Mesendoderm (in vitro differentiated cells): ENCODE measurements around the gene SPTB.
A peak's percentile ranks its signal among the peaks of the same experiment; 100 is the strongest.

ENCODE experiments used
- DNase-seq: peaks from one replicate; pipeline ENCODE4 v3.0.0; 2013
- H2AK5ac ChIP-seq: 2 replicates; pipeline ENCODE4 v1.6.1; 2013; ENCODE audit warnings: low read length, inconsistent platforms
- H2BK120ac ChIP-seq: 2 replicates; pipeline ENCODE4 v1.6.1; 2013; ENCODE audit warnings: low read depth, mild to moderate bottlenecking, low read length, moderate library complexity, mixed read lengths
- H2BK15ac ChIP-seq: replicated peaks from 2 replicates; pipeline ENCODE4 v1.6.1; 2013; ENCODE audit warnings: low read depth, mild to moderate bottlenecking, moderate library complexity
- H2BK5ac ChIP-seq: 2 replicates; pipeline ENCODE4 v1.6.1; 2013; ENCODE audit warnings: low read length, inconsistent platforms
- H3K18ac ChIP-seq: 2 replicates; pipeline ENCODE4 v1.6.1; 2013; ENCODE audit warnings: mild to moderate bottlenecking, low read length, mixed read lengths
- H3K23ac ChIP-seq: one replicate; pipeline ENCODE4 v1.6.1; 2013; ENCODE audit warnings: low read length
- H3K27ac ChIP-seq: 2 replicates; pipeline ENCODE4 v1.5.1; 2013; ENCODE audit warnings: low read depth, mild to moderate bottlenecking, inconsistent platforms, low read length, moderate library complexity
- H3K27me3 ChIP-seq: 2 replicates; pipeline ENCODE4 v1.6.1; 2013; ENCODE audit warnings: low read length, control low read depth, mild to moderate bottlenecking, inconsistent platforms; ENCODE audit not compliant: insufficient read depth, poor library complexity
- H3K36me3 ChIP-seq: 2 replicates; pipeline ENCODE4 v1.6.1; 2013; ENCODE audit warnings: low read length, inconsistent platforms; ENCODE audit not compliant: control insufficient read depth, insufficient read depth
- H3K4ac ChIP-seq: one replicate; pipeline ENCODE4 v1.6.1; 2013; ENCODE audit warnings: low read depth, mild to moderate bottlenecking, low read length, moderate library complexity
- H3K4me1 ChIP-seq: 2 replicates; pipeline ENCODE4 v1.6.1; 2013; ENCODE audit warnings: low read depth, low read length, inconsistent platforms; ENCODE audit not compliant: control insufficient read depth
- H3K4me2 ChIP-seq: 2 replicates; pipeline ENCODE4 v1.6.1; 2013; ENCODE audit warnings: low read length
- H3K4me3 ChIP-seq: 2 replicates; pipeline ENCODE4 v1.5.1; 2013; ENCODE audit warnings: mild to moderate bottlenecking, low read length
- H3K56ac ChIP-seq: one replicate; pipeline ENCODE4 v1.6.1; 2013; ENCODE audit warnings: low read length
- H3K79me1 ChIP-seq: 2 replicates; pipeline ENCODE4 v1.6.1; 2013; ENCODE audit warnings: low read length, inconsistent platforms
- H3K79me2 ChIP-seq: 2 replicates; pipeline ENCODE4 v1.6.1; 2013; ENCODE audit warnings: mild to moderate bottlenecking, low read length; ENCODE audit not compliant: control insufficient read depth, insufficient read depth
- H3K9ac ChIP-seq: 2 replicates; pipeline ENCODE4 v1.6.1; 2013; ENCODE audit warnings: low read length, inconsistent platforms
- H4K5ac ChIP-seq: one replicate; pipeline ENCODE4 v1.6.1; 2013; ENCODE audit warnings: low read length
- H4K8ac ChIP-seq: one replicate; pipeline ENCODE4 v1.6.1; 2013; ENCODE audit warnings: low read depth, mild to moderate bottlenecking, control low read depth, low read length, moderate library complexity
- WGBS: extraction: QIAGEN DNeasy Blood & Tissue Kit; methylation state at CpG from one replicate; pipeline ENCODE4 v1.1.7; 2013; ENCODE audit warnings: low lambda C conversion rate, missing lambda C conversion rate; ENCODE audit not compliant: insufficient coverage; ENCODE audit errors: extremely low coverage; 5-methylcytosine and 5-hydroxymethylcytosine counted together

The SPTB gene

DNA sequence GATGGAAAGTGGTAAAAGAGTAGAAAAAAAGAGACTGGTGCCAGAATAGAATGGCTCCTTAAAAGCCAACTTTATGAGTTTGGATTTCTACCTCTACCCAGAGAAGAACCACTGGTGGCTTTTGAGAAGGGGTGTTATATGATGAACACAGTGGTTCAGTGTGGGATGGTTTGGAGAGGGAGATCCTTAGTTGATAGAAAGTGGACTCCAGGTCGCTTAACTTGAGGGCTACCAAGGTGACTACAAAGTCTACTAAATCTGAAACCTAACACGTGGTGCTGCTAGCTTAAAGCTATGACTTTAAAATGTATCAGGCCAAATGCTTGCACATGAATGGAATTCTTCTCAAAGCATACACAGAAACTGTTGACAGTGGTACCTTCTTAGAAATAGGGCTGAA lies 8.4 kb downstream of the SPTB start:
- Histone ChIP-seq H3K4me1 (peaks cover 1% of the 10 kb centered on the region), H3K36me3 (no peaks in the 10 kb centered on the region), H3K23ac (no peak overlapping the region), H3K18ac (no peak overlapping the region), H4K8ac (peak overlapping the region; percentile 41), H3K4ac (no peak overlapping the region), H3K27me3 (no peaks in the 10 kb centered on the region), H2BK5ac (no peak overlapping the region), H3K79me1 (no peaks in the 10 kb centered on the region), H2AK5ac (no peak overlapping the region), H3K9ac (no peak overlapping the region), H3K4me3 (no peak overlapping the region), H3K27ac (no peak overlapping the region), H2BK120ac (no peak overlapping the region), H3K56ac (no peak overlapping the region), H2BK15ac (no peak overlapping the region), H4K5ac (no peak overlapping the region), H3K4me2 (no peak overlapping the region), H3K79me2 (no peaks in the 10 kb centered on the region)
- DNase-seq: no peak
- WGBS: no CpG with 5 or more reads among the region's 2 CpGs

DNA sequence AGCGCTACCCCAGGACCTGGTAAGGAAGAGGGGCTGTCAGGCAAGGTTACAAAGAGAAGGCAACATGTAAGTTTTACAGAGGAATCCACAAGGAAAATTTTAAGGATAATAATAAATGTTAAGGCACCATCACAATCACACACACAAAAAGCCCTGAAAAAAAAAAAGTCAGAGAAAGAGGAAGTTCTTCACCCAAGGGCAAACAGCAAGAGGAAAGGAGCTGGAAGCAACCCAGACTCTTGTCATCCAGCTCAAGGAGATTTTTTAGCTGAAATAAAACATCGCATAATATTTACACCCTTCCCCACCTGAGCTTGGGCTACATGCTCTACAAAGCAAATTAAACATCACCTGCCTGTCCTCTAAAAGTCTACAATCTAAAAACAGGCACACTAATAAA lies 9.5 kb downstream of the SPTB start:
- H2BK120ac ChIP-seq: no peak overlapping the region
- DNase-seq: no peak
- no peak overlapping the region for H4K5ac ChIP-seq
- no peak overlapping the region for H3K56ac ChIP-seq
- WGBS: no CpG with 5 or more reads among the region's 2 CpGs
- no peak overlapping the region for H3K4ac ChIP-seq
- H3K79me1 ChIP-seq: no peaks in the 10 kb centered on the region
- H2AK5ac ChIP-seq: no peak overlapping the region
- peaks cover 6% of the 10 kb centered on the region for H3K4me1 ChIP-seq
- no peak overlapping the region for H3K4me2 ChIP-seq
- no peak overlapping the region for H4K8ac ChIP-seq
- H2BK5ac ChIP-seq: no peak overlapping the region
- H3K27ac ChIP-seq: no peak overlapping the region
- H3K18ac ChIP-seq: no peak overlapping the region
- no peaks in the 10 kb centered on the region for H3K79me2 ChIP-seq
- H3K4me3 ChIP-seq: no peak overlapping the region
- no peaks in the 10 kb centered on the region for H3K36me3 ChIP-seq
- H3K23ac ChIP-seq: no peak overlapping the region
- H3K27me3 ChIP-seq: no peaks in the 10 kb centered on the region
- H2BK15ac ChIP-seq: no peak overlapping the region
- H3K9ac ChIP-seq: no peak overlapping the region

DNA sequence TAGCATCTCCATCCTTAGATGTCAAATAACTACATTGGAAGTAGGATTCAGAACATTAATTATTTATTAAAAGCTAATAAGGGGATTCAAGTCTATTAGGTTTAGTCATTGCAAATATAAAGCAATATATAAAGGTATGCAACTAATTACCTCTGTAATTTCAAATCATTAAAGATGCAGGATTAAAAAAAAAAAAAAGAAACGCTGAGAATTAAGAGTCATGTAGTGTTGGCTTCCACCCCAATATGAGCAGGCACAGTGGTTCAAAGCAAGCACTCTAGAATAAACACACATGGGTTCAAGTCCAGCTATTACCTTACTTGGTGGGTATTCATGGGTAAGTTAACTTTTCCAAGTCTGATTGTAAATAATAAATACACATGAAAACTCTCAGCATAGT lies 10.9 kb downstream of the SPTB start:
- Histone ChIP-seq H3K79me2 (no peaks in the 10 kb centered on the region), H3K4me2 (no peak overlapping the region), H3K79me1 (no peaks in the 10 kb centered on the region), H3K4me3 (no peak overlapping the region), H2BK120ac (no peak overlapping the region), H3K18ac (no peak overlapping the region), H4K8ac (no peak overlapping the region), H2AK5ac (no peak overlapping the region), H3K4me1 (peaks cover 6% of the 10 kb centered on the region), H3K4ac (no peak overlapping the region), H4K5ac (no peak overlapping the region), H3K27me3 (no peaks in the 10 kb centered on the region), H2BK15ac (no peak overlapping the region), H3K36me3 (no peaks in the 10 kb centered on the region), H3K9ac (no peak overlapping the region), H3K56ac (no peak overlapping the region), H3K27ac (no peak overlapping the region), H3K23ac (no peak overlapping the region), H2BK5ac (no peak overlapping the region)
- no CpG with 5 or more reads among the region's 1 CpG for WGBS
- no peak for DNase-seq

DNA sequence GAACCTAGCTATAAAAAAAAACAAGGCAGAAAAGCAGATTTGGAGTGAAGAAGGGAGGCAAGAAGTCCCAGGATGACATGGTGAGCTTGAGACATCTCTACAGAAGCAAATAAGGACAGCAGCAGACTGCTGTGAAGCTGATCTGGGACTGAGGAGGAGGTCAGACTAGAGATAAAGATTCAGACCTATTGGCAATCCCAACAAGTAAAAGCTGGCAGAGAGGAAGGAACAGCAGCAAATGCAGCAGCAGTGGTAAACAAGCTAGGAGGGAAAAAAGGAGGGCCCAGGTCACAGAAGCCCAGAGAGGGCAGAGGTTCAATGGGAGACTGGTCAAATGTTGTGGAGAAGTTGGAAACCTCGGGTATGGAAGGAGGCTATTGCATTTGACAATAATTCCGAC lies 11.3 kb downstream of the SPTB start:
- Histone ChIP-seq H3K18ac (no peak overlapping the region), H3K4me2 (no peak overlapping the region), H3K79me1 (no peaks in the 10 kb centered on the region), H2BK5ac (no peak overlapping the region), H2BK15ac (no peak overlapping the region), H3K4ac (no peak overlapping the region), H4K8ac (no peak overlapping the region), H2BK120ac (no peak overlapping the region), H3K4me1 (peaks cover 6% of the 10 kb centered on the region), H2AK5ac (no peak overlapping the region), H3K4me3 (no peak overlapping the region), H3K9ac (no peak overlapping the region), H3K23ac (no peak overlapping the region), H3K36me3 (no peaks in the 10 kb centered on the region), H3K27ac (no peak overlapping the region), H4K5ac (no peak overlapping the region), H3K56ac (no peak overlapping the region), H3K79me2 (no peaks in the 10 kb centered on the region), H3K27me3 (no peaks in the 10 kb centered on the region)
- WGBS: no CpG with 5 or more reads among the region's 2 CpGs
- no peak for DNase-seq

DNA sequence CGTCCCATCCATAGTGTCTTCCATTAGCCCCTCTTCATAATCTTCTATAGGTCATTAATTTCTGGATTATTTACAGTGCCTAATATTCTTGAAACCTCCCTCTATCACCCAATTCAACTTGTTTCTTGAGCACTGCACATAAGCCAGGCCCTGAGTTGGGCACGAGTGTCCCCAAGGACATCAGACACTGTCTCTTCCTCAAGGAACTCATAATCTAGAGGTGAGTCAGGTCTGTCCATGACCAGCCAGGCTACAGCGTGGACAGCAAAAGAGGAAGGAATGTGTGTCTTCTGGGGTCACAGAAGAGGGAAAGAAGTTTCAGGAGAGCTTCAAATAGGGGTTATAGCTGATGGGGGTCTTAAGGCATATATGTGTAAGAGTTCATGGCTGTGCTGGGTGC lies 12.5 kb downstream of the SPTB start:
- Histone ChIP-seq H3K56ac (no peak overlapping the region), H3K27ac (no peak overlapping the region), H3K79me1 (no peaks in the 10 kb centered on the region), H3K23ac (no peak overlapping the region), H3K18ac (no peak overlapping the region), H2BK5ac (no peak overlapping the region), H3K9ac (no peak overlapping the region), H3K4ac (no peak overlapping the region), H2BK15ac (no peak overlapping the region), H3K4me1 (peaks cover 6% of the 10 kb centered on the region), H3K4me3 (no peak overlapping the region), H4K5ac (no peak overlapping the region), H2BK120ac (no peak overlapping the region), H3K36me3 (no peaks in the 10 kb centered on the region), H3K27me3 (no peaks in the 10 kb centered on the region), H3K4me2 (no peak overlapping the region), H2AK5ac (no peak overlapping the region), H3K79me2 (no peaks in the 10 kb centered on the region), H4K8ac (no peak overlapping the region)
- DNase-seq: no peak
- no CpG with 5 or more reads among the region's 3 CpGs for WGBS

DNA sequence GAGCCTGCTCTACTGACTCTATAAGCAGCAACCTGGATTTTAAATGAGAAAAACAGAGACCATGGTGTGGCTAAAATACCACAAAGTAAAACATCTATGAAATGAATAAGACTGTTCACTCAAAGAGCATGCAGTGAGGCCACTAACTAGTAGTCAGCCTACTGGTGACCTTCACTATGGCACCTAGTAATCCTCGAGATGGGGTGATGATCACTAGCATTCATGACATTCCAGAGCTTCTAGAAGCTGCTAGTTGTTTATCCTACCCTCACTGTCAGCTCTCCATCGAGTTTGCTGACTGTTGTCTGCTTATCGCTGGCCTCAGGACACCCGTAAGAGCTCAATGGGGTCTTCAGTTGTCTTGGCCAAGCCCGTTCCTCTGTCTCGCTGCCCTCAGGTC lies 13.7 kb downstream of the SPTB start:
- Histone ChIP-seq H3K56ac (no peak overlapping the region), H2BK5ac (no peak overlapping the region), H3K4me3 (no peak overlapping the region), H3K4ac (no peak overlapping the region), H3K27me3 (no peaks in the 10 kb centered on the region), H2BK15ac (no peak overlapping the region), H2BK120ac (no peak overlapping the region), H3K27ac (no peak overlapping the region), H4K5ac (no peak overlapping the region), H4K8ac (no peak overlapping the region), H3K9ac (no peak overlapping the region), H3K4me1 (peaks cover 10% of the 10 kb centered on the region), H3K79me2 (no peaks in the 10 kb centered on the region), H2AK5ac (no peak overlapping the region), H3K4me2 (no peak overlapping the region), H3K79me1 (no peaks in the 10 kb centered on the region), H3K23ac (no peak overlapping the region), H3K36me3 (no peaks in the 10 kb centered on the region), H3K18ac (no peak overlapping the region)
- peak; percentile 76 for DNase-seq
- WGBS: no CpG with 5 or more reads among the region's 6 CpGs
